Uterus (tissue), 2 donors: ENCODE measurements around the gene GATAD2A.

Experiments used
- POLR2A ChIP-seq, 2 donors: fragments of 450-650 bp; IDR thresholded peaks; one replicate each; pipeline ENCODE4 v1.6.1; 2016; ENCODE audit warnings: antibody characterized with exemption in 2 of 2, mild to moderate bottlenecking in 1 of 2, moderate library complexity in 1 of 2
- TF ChIP-seq, protein P1 (sequence below), 4 experiments: fragments of 200-600 bp in 2 of 4; fragments of 450-650 bp in 2 of 4; sonication (generic) in 2 of 4; IDR thresholded peaks; one replicate each; pipeline ENCODE4 v1.5.1; 2016 to 2019; ENCODE audit warnings: antibody characterized with exemption in 4 of 4, mild to moderate bottlenecking in 2 of 4, moderate library complexity in 1 of 4

DNA sequence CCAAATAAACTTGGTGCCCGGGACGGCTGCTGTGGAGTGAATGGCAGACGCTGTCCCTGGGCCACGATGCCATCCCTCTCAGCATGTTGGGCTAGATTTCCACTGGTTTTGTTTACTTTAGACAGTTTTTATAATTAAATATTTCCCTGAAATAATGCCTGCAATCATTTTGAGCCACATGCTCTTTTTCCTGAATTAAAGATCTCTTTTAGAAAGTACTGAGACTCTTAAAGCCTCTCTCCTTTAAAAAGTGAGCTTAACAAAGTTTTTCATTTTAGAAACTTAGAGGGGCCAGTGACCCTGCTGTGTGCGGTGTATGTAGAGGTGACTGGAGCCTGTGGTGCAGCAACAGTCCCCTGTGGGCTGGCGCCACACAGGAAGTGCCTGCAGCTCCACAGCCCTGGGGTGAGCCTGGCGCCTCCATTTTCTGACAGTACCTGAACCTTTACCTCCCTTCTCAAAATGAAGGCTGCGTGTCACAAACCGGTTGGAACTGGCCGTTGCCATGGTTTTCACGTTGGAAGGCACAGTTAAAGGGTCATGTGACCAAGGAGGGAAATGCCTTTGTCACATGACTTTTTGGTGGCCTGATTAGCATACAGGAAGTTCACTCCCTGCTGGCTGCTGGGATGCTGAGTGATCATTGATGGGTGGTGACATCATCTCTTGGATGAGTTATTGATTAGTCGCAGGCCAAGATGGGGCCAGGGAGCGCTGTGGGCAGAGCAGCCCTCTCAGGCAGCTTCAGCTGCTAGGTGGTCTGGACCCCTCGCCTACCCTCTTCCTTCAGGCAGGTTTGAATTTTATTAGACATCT is 83.6 kb downstream of the GATAD2A start:
- TF ChIP-seq, protein P1, sequence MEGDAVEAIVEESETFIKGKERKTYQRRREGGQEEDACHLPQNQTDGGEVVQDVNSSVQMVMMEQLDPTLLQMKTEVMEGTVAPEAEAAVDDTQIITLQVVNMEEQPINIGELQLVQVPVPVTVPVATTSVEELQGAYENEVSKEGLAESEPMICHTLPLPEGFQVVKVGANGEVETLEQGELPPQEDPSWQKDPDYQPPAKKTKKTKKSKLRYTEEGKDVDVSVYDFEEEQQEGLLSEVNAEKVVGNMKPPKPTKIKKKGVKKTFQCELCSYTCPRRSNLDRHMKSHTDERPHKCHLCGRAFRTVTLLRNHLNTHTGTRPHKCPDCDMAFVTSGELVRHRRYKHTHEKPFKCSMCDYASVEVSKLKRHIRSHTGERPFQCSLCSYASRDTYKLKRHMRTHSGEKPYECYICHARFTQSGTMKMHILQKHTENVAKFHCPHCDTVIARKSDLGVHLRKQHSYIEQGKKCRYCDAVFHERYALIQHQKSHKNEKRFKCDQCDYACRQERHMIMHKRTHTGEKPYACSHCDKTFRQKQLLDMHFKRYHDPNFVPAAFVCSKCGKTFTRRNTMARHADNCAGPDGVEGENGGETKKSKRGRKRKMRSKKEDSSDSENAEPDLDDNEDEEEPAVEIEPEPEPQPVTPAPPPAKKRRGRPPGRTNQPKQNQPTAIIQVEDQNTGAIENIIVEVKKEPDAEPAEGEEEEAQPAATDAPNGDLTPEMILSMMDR (IDR thresholded peaks at IDR 0.05) = no peak
- no peak for TF ChIP-seq POLR2A (IDR thresholded peaks at IDR 0.05)
